Measurements from ENCODE around the gene CROCC. TPM values are rescaled to one million over a fixed set of nuclear protein-coding genes. Genes with fewer than 3 reads are reported as not detected.
A peak's percentile ranks its signal among the peaks of the same experiment; 100 is the strongest.

The CROCC gene
- total RNA-seq, 1 donor from 2014 or later: 52.6 TPM

DNA sequence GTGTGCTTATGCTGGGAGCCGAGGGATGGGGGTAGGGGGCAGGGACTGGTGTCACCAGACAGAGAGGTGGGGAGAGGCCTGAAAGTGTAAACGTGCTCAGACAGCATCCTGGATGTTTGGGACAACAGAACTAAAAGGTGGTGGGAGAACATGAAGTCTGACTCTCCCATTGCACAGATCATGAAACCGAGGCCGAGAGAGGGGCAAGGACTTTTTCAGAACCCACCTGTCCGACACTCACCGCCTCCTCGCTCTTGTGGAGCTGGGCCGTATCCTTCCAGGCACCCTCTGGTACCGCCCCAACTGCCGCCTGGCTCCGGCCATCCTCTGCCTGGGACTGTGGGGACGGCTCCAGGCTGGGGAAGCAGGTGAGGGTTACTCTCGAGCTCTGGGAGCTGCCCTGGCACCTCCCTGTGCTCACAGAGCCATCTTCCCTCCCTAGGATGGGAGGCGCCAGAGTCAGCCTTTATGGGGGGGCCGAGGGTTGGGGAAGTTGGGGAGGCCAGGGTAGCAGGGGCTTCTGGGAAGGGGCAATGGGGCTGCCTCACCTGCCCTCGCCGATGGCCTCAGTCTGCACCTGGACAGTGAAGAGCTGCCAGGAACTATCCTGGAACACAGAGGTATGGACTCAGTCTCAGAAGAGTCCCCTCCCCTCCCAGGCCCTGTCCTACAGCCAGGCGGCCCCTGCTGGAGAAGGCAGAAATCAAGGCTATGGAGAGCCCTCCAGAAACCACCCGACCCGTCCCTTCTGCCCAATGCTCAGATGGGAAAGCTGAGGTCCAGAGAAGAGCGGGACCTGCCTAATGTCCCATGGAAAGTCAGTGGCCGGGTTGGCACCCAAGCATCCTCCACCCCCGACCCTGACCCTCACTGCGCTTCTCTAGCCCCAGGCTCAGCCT is 83.0 kb downstream of the CROCC start:
- H3K4me1 Mint-ChIP-seq: peaks cover 3% of the 10 kb centered on the region
- no peaks in the 10 kb centered on the region for H3K27me3 Mint-ChIP-seq (ENCODE audit: low read depth)
- no peaks in the 10 kb centered on the region for H3K36me3 Mint-ChIP-seq (ENCODE audit: low read depth)
- TF ChIP-seq, protein P1, sequence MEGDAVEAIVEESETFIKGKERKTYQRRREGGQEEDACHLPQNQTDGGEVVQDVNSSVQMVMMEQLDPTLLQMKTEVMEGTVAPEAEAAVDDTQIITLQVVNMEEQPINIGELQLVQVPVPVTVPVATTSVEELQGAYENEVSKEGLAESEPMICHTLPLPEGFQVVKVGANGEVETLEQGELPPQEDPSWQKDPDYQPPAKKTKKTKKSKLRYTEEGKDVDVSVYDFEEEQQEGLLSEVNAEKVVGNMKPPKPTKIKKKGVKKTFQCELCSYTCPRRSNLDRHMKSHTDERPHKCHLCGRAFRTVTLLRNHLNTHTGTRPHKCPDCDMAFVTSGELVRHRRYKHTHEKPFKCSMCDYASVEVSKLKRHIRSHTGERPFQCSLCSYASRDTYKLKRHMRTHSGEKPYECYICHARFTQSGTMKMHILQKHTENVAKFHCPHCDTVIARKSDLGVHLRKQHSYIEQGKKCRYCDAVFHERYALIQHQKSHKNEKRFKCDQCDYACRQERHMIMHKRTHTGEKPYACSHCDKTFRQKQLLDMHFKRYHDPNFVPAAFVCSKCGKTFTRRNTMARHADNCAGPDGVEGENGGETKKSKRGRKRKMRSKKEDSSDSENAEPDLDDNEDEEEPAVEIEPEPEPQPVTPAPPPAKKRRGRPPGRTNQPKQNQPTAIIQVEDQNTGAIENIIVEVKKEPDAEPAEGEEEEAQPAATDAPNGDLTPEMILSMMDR (conservative IDR thresholded peaks at IDR 0.05): no peak
- H3K4me3 Mint-ChIP-seq: no peak overlapping the region
- no peak for DNase-seq (ENCODE audit: low read depth, low spot score)
- no peaks in the 10 kb centered on the region for H3K9me3 Mint-ChIP-seq
- H3K27ac Mint-ChIP-seq (ENCODE audit: unreplicated experiment): no peak overlapping the region

DNA sequence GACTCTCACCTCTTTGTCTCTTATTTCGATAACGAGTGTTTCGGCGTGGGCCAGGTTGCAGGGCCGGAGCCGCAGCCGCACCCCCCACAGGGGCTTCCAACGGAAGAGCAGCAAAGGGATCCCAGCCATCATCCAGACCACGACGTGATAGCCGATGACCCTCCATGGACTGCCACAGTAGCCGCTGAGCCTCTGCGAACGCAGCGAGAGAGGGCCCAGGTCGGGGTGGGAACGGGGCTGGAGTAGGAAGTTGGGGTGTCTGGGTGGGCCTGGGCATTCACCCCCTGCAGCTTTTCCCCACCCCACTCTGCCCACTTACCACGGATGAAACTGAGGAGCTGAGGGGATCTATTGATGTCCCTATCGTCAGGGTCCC is 83.6 kb downstream of the CROCC start:
- DNase-seq (ENCODE audit: low read depth, low spot score): no peak
- H3K27ac Mint-ChIP-seq (ENCODE audit: unreplicated experiment): no peak overlapping the region
- no peaks in the 10 kb centered on the region for H3K36me3 Mint-ChIP-seq (ENCODE audit: low read depth)
- no peak overlapping the region for H3K4me3 Mint-ChIP-seq
- no peaks in the 10 kb centered on the region for H3K27me3 Mint-ChIP-seq (ENCODE audit: low read depth)
- TF ChIP-seq, protein P1 (conservative IDR thresholded peaks at IDR 0.05): no peak
- H3K9me3 Mint-ChIP-seq: no peaks in the 10 kb centered on the region
- peaks cover 5% of the 10 kb centered on the region for H3K4me1 Mint-ChIP-seq

GRCh38 chr1:17007121-17007520 is 85.4 kb downstream of the CROCC start:
- no peaks in the 10 kb centered on the region for H3K36me3 Mint-ChIP-seq (ENCODE audit: low read depth)

DNA sequence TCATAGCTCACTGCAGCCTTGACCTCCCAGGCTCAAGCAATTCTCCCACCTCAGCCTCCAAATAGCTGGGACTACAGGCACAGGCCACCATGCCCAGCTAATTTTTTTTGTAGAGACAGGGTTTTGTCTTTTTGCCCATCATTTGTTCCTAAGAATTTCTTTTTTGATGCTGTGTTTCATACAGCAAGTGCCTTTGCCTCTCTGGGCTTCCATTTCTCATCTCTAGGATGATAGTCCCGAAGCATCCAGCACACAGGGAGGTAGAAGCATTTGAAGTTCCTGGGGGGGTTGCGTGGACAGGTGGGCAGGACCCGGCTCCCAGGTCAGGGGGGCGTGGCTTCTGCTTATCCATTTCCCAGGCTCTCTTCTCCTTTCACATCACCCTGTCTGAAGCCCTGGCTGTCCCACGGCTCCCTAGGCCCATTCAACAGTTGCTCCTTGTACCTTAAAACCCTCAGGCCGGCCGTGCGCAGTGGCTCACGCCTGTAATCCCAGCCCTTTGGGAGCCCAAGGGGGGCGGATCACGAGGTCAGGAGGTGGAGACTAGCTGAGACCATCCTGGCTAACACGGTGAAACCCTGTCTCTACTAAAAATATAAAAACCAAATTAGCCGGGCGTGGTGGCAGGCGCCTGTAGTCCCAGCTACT is 86.6 kb downstream of the CROCC start:
- Mint-ChIP-seq H3K36me3 (ENCODE audit: low read depth) (no peaks in the 10 kb centered on the region), H3K4me1 (peaks cover 17% of the 10 kb centered on the region), H3K4me3 (no peak overlapping the region), H3K27ac (ENCODE audit: unreplicated experiment) (no peak overlapping the region), H3K27me3 (ENCODE audit: low read depth) (peaks cover 7% of the 10 kb centered on the region), H3K9me3 (no peaks in the 10 kb centered on the region)
- DNase-seq (ENCODE audit: low read depth, low spot score): no peak
- TF ChIP-seq, protein P1 (conservative IDR thresholded peaks at IDR 0.05): no peak

More at GRCh38 chr1:17007121-17007520, 85.4 kb downstream of the CROCC start:
- no peak for DNase-seq (ENCODE audit: low read depth, low spot score)
- TF ChIP-seq, protein P1 (conservative IDR thresholded peaks at IDR 0.05): no peak
- Mint-ChIP-seq H3K9me3 (no peaks in the 10 kb centered on the region), H3K4me1 (peaks cover 15% of the 10 kb centered on the region), H3K27ac (ENCODE audit: unreplicated experiment) (no peak overlapping the region), H3K27me3 (ENCODE audit: low read depth) (peaks cover 2% of the 10 kb centered on the region), H3K4me3 (no peak overlapping the region)

- peaks cover 17% of the 10 kb centered on the region for H3K4me1 Mint-ChIP-seq
- peaks cover 7% of the 10 kb centered on the region for H3K27me3 Mint-ChIP-seq (ENCODE audit: low read depth)
- H3K4me3 Mint-ChIP-seq: peak overlapping the region; percentile 72
- DNase-seq (ENCODE audit: low read depth, low spot score): no peak
- no peaks in the 10 kb centered on the region for H3K36me3 Mint-ChIP-seq (ENCODE audit: low read depth)
- H3K9me3 Mint-ChIP-seq: no peaks in the 10 kb centered on the region
- no peak overlapping the region for H3K27ac Mint-ChIP-seq (ENCODE audit: unreplicated experiment)
- TF ChIP-seq, protein P1 (conservative IDR thresholded peaks at IDR 0.05): no peak
These were observed 88.0 kb downstream of the CROCC start for GRCh38 chr1:17009706-17010105.
